Measurements from ENCODE around the gene MEN1. TPM values are rescaled to one million over a fixed set of nuclear protein-coding genes. Genes with fewer than 3 reads are reported as not detected.

MEN1 gene
- total and polyA plus RNA-seq, 9 of the 15 experiments (the other 6 are each of a cell fraction or from before 2014, with no cell fraction given): 3.4 to 57.2 (median 19.3) TPM

Other genes starting within 250 kb of the MEN1 start
Only the 7 nearest of the 17 such genes appear.
- gene NRXN2, start 87.4 kb downstream of the MEN1 start, total RNA-seq (2014; rRNA removed): 0.45 and 0.53 TPM in 2 replicates
- gene NRXN2, start 87.4 kb downstream of the MEN1 start, total RNA-seq (2014; rRNA removed; fragmentation: Illumina TruSeq; extraction: Trizol): not detected in 2 replicates
- gene NRXN2, start 87.4 kb downstream of the MEN1 start, total RNA-seq (2015; rRNA removed; fragmentation: Illumina TruSeq; extraction: Trizol): 0.11 TPM in 1 of 2 replicates, not detected in the other
- gene NRXN2, start 87.4 kb downstream of the MEN1 start, total RNA-seq (2021): 0.47 and 0.69 TPM in 2 replicates
- gene NRXN2, start 87.4 kb downstream of the MEN1 start, polyA plus RNA-seq (2011; rRNA removed): 0.15 and 0.18 TPM in 2 replicates
- 0.07 and 0.08 TPM in 2 replicates for gene NRXN2, start 87.4 kb downstream of the MEN1 start, polyA plus RNA-seq (2014; fragmentation: Illumina TruSeq; extraction: Trizol)
- not detected for gene NRXN2, start 87.4 kb downstream of the MEN1 start, polyA plus RNA-seq (2014; fragmentation: Nextera tagmentation; extraction: Ambion mirVana)
- 0.12 TPM in 1 of 2 replicates, not detected in the other for gene NRXN2, start 87.4 kb downstream of the MEN1 start, polyA plus RNA-seq (2014; rRNA removed)
- gene RASGRP2, start 66.4 kb downstream of the MEN1 start, total RNA-seq (2014; rRNA removed): 10.8 and 12.3 TPM in 2 replicates
- 4.2 and 5.3 TPM in 2 replicates for gene RASGRP2, start 66.4 kb downstream of the MEN1 start, total RNA-seq (2014; rRNA removed; fragmentation: Illumina TruSeq; extraction: Trizol)
- gene RASGRP2, start 66.4 kb downstream of the MEN1 start, total RNA-seq (2015; rRNA removed; fragmentation: Illumina TruSeq; extraction: Trizol): 4.1 and 5.0 TPM in 2 replicates
- gene RASGRP2, start 66.4 kb downstream of the MEN1 start, total RNA-seq (2021): 14.6 and 15.8 TPM in 2 replicates
- gene RASGRP2, start 66.4 kb downstream of the MEN1 start, polyA plus RNA-seq (2011; rRNA removed): 15.7 and 16.6 TPM in 2 replicates
- gene RASGRP2, start 66.4 kb downstream of the MEN1 start, polyA plus RNA-seq (2014; fragmentation: Illumina TruSeq; extraction: Trizol): 5.5 and 6.3 TPM in 2 replicates
- gene RASGRP2, start 66.4 kb downstream of the MEN1 start, polyA plus RNA-seq (2014; fragmentation: Nextera tagmentation; extraction: Ambion mirVana): 1 to 10 TPM in 1 of 2 experiments, under 1 TPM in 1; 0.87 to 1.1 TPM
- 15.8 and 22.7 TPM in 2 replicates for gene RASGRP2, start 66.4 kb downstream of the MEN1 start, polyA plus RNA-seq (2014; rRNA removed)
- 0.65 and 1.5 TPM in 2 replicates for gene PYGM, start 50.6 kb downstream of the MEN1 start, total RNA-seq (2014; rRNA removed)
- 0.29 and 0.32 TPM in 2 replicates for gene PYGM, start 50.6 kb downstream of the MEN1 start, total RNA-seq (2014; rRNA removed; fragmentation: Illumina TruSeq; extraction: Trizol)
- gene PYGM, start 50.6 kb downstream of the MEN1 start, total RNA-seq (2015; rRNA removed; fragmentation: Illumina TruSeq; extraction: Trizol): 0.33 and 0.60 TPM in 2 replicates
- 0.69 and 1.2 TPM in 2 replicates for gene PYGM, start 50.6 kb downstream of the MEN1 start, total RNA-seq (2021)
- gene PYGM, start 50.6 kb downstream of the MEN1 start, polyA plus RNA-seq (2011; rRNA removed): 0.72 and 1.2 TPM in 2 replicates
- 0.76 and 0.87 TPM in 2 replicates for gene PYGM, start 50.6 kb downstream of the MEN1 start, polyA plus RNA-seq (2014; fragmentation: Illumina TruSeq; extraction: Trizol)
- gene PYGM, start 50.6 kb downstream of the MEN1 start, polyA plus RNA-seq (2014; fragmentation: Nextera tagmentation; extraction: Ambion mirVana): under 1 TPM; 0.07 to 0.11 TPM
- 0.55 and 0.68 TPM in 2 replicates for gene PYGM, start 50.6 kb downstream of the MEN1 start, polyA plus RNA-seq (2014; rRNA removed)
- 141 and 158 TPM in 2 replicates for gene SF1, start 32.0 kb downstream of the MEN1 start, total RNA-seq (2014; rRNA removed)
- 111 and 122 TPM in 2 replicates for gene SF1, start 32.0 kb downstream of the MEN1 start, total RNA-seq (2014; rRNA removed; fragmentation: Illumina TruSeq; extraction: Trizol)
- 78.3 and 84.0 TPM in 2 replicates for gene SF1, start 32.0 kb downstream of the MEN1 start, total RNA-seq (2015; rRNA removed; fragmentation: Illumina TruSeq; extraction: Trizol)
- gene SF1, start 32.0 kb downstream of the MEN1 start, total RNA-seq (2021): 295 and 334 TPM in 2 replicates
- gene SF1, start 32.0 kb downstream of the MEN1 start, polyA plus RNA-seq (2011; rRNA removed): 64.3 and 88.2 TPM in 2 replicates
- gene SF1, start 32.0 kb downstream of the MEN1 start, polyA plus RNA-seq (2014; fragmentation: Illumina TruSeq; extraction: Trizol): 207 and 244 TPM in 2 replicates
- gene SF1, start 32.0 kb downstream of the MEN1 start, polyA plus RNA-seq (2014; fragmentation: Nextera tagmentation; extraction: Ambion mirVana): 10 to 100 TPM; 13.1 to 14.0 TPM
- gene SF1, start 32.0 kb downstream of the MEN1 start, polyA plus RNA-seq (2014; rRNA removed): 123 and 131 TPM in 2 replicates
- gene MAP4K2, start 7.3 kb downstream of the MEN1 start, total RNA-seq (2014; rRNA removed): 9.6 and 13.7 TPM in 2 replicates
- gene MAP4K2, start 7.3 kb downstream of the MEN1 start, total RNA-seq (2014; rRNA removed; fragmentation: Illumina TruSeq; extraction: Trizol): 3.4 and 4.9 TPM in 2 replicates
- 7.0 and 8.5 TPM in 2 replicates for gene MAP4K2, start 7.3 kb downstream of the MEN1 start, total RNA-seq (2015; rRNA removed; fragmentation: Illumina TruSeq; extraction: Trizol)
- gene MAP4K2, start 7.3 kb downstream of the MEN1 start, total RNA-seq (2021): 13.9 and 14.5 TPM in 2 replicates
- 7.3 and 11.2 TPM in 2 replicates for gene MAP4K2, start 7.3 kb downstream of the MEN1 start, polyA plus RNA-seq (2011; rRNA removed)
- gene MAP4K2, start 7.3 kb downstream of the MEN1 start, polyA plus RNA-seq (2014; fragmentation: Illumina TruSeq; extraction: Trizol): 8.5 and 12.2 TPM in 2 replicates
- gene MAP4K2, start 7.3 kb downstream of the MEN1 start, polyA plus RNA-seq (2014; fragmentation: Nextera tagmentation; extraction: Ambion mirVana): under 1 TPM; 0.13 to 0.39 TPM
- 10.5 and 11.6 TPM in 2 replicates for gene MAP4K2, start 7.3 kb downstream of the MEN1 start, polyA plus RNA-seq (2014; rRNA removed)
- gene CDC42BPG, start 34.1 kb upstream of the MEN1 start, total RNA-seq (2014; rRNA removed): 4.0 and 7.1 TPM in 2 replicates
- gene CDC42BPG, start 34.1 kb upstream of the MEN1 start, total RNA-seq (2014; rRNA removed; fragmentation: Illumina TruSeq; extraction: Trizol): 0.99 and 1.1 TPM in 2 replicates
- gene CDC42BPG, start 34.1 kb upstream of the MEN1 start, total RNA-seq (2015; rRNA removed; fragmentation: Illumina TruSeq; extraction: Trizol): 2.1 and 2.5 TPM in 2 replicates
- gene CDC42BPG, start 34.1 kb upstream of the MEN1 start, total RNA-seq (2021): 7.4 and 8.8 TPM in 2 replicates
- gene CDC42BPG, start 34.1 kb upstream of the MEN1 start, polyA plus RNA-seq (2011; rRNA removed): 2.2 and 3.6 TPM in 2 replicates
- gene CDC42BPG, start 34.1 kb upstream of the MEN1 start, polyA plus RNA-seq (2014; fragmentation: Illumina TruSeq; extraction: Trizol): 1.8 and 4.6 TPM in 2 replicates
- under 1 TPM; 0.04 to 0.08 TPM for gene CDC42BPG, start 34.1 kb upstream of the MEN1 start, polyA plus RNA-seq (2014; fragmentation: Nextera tagmentation; extraction: Ambion mirVana)
- gene CDC42BPG, start 34.1 kb upstream of the MEN1 start, polyA plus RNA-seq (2014; rRNA removed): 7.9 and 11.8 TPM in 2 replicates
- gene EHD1, start 68.1 kb upstream of the MEN1 start, total RNA-seq (2014; rRNA removed): 39.1 and 40.0 TPM in 2 replicates
- 7.2 and 11.5 TPM in 2 replicates for gene EHD1, start 68.1 kb upstream of the MEN1 start, total RNA-seq (2014; rRNA removed; fragmentation: Illumina TruSeq; extraction: Trizol)
- 12.7 and 12.9 TPM in 2 replicates for gene EHD1, start 68.1 kb upstream of the MEN1 start, total RNA-seq (2015; rRNA removed; fragmentation: Illumina TruSeq; extraction: Trizol)
- gene EHD1, start 68.1 kb upstream of the MEN1 start, total RNA-seq (2021): 65.0 and 69.6 TPM in 2 replicates
- gene EHD1, start 68.1 kb upstream of the MEN1 start, polyA plus RNA-seq (2011; rRNA removed): 16.4 and 34.2 TPM in 2 replicates
- 41.0 and 45.1 TPM in 2 replicates for gene EHD1, start 68.1 kb upstream of the MEN1 start, polyA plus RNA-seq (2014; fragmentation: Illumina TruSeq; extraction: Trizol)
- gene EHD1, start 68.1 kb upstream of the MEN1 start, polyA plus RNA-seq (2014; fragmentation: Nextera tagmentation; extraction: Ambion mirVana): under 1 TPM; 0.46 to 0.59 TPM
- 26.8 and 27.3 TPM in 2 replicates for gene EHD1, start 68.1 kb upstream of the MEN1 start, polyA plus RNA-seq (2014; rRNA removed)